ENCODE results near the gene RELN. TPM values are rescaled to one million over a fixed set of nuclear protein-coding genes. Genes with fewer than 3 reads are reported as not detected.

Gene RELN
- total RNA-seq, 1 donor from 2014 or later = 5.7 TPM

DNA sequence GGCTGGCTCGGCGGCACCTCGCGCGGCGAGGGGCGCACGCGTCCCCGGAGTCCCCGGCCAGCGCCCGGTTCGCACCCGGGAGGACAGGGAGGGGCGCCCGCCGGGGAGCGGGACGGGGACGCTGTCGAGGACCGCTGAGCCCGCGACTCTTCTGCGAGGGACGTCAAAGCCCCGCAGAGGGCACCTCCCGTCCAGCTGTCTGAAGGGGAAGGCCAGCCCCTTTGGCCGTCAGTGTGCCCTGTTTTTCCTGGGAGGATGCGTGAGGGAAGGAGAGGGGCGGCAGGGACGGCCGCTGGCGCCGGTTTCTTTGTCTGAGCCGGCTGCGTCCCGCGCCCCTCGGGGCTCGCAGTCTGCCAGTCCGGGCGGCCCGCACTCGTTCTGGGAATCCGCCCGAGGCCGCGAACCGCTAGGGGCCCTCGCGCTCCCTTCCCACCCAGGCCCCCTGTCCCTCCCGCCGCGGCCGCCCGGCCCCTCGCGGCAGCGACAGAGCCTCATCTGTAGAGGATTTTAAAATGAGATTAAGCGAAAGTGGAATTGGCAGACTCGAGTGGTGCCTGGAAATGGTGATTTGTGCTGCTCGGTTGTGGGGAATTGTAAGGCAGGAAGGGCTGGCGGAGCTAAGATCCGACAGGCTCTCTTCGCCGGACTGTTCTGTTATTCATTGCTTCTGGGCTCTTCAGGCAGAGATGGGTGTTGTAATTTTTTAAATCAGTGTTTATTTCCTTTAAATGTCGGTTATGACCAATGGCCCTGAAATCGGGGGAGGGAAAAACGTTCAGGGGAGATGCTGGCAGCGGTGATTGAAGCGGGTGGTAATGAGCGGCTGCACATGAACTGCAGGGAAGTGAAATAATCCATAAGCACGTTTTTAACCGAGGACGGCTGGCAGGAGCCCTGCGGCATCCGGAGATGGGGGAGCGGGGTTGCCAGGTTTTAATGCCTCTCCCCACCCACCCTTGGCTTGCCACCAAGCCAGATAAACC, 618 bp upstream of the RELN start:
- TF ChIP-seq, protein P1, sequence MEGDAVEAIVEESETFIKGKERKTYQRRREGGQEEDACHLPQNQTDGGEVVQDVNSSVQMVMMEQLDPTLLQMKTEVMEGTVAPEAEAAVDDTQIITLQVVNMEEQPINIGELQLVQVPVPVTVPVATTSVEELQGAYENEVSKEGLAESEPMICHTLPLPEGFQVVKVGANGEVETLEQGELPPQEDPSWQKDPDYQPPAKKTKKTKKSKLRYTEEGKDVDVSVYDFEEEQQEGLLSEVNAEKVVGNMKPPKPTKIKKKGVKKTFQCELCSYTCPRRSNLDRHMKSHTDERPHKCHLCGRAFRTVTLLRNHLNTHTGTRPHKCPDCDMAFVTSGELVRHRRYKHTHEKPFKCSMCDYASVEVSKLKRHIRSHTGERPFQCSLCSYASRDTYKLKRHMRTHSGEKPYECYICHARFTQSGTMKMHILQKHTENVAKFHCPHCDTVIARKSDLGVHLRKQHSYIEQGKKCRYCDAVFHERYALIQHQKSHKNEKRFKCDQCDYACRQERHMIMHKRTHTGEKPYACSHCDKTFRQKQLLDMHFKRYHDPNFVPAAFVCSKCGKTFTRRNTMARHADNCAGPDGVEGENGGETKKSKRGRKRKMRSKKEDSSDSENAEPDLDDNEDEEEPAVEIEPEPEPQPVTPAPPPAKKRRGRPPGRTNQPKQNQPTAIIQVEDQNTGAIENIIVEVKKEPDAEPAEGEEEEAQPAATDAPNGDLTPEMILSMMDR (IDR thresholded peaks at IDR 0.05; ENCODE audit: partially characterized antibody, unreplicated experiment) = no peak

DNA sequence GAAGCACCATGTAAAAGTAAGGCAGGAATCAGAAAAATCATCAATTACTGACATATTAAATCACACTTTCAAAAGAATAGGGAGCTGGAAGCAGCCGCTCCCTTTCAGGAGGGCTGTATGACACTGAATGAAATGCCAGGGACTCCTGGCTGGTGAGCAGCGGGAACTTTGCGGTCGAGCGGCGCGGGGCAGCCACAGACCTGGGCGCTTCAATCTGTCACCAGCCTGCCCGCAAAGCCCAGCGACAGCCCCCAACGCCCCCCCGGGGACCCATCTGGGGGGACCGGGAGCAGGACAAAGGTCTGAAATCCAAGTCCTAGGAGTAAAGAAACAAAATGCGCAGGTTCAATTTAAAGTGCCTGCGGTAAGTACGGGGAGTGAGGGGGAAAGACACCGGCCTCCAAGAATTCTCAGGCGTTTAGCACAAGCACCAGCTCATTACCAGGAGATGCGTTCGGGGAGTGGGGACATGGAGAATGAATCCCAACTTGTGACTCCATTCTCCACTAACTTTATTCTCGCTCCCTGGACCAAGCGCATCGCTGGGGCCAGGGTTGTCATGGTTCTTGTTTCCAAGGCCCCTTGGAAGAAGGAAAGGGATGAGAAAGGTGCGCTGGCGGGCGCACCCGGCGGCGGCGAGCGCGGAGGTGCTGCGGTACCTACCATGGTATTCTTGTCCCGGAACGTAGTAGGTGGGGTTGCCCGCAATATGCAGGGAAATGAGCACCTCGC, 824 bp downstream of the RELN start:
- no peak overlapping the region for H3K27ac Mint-ChIP-seq (ENCODE audit: unreplicated experiment)

More for the DNA sequence above, 618 bp upstream of the RELN start:
- Mint-ChIP-seq H3K4me1 (ENCODE audit: low read depth, unreplicated experiment) (peaks cover 4% of the 10 kb centered on the region), H3K36me3 (ENCODE audit: unreplicated experiment) (no peaks in the 10 kb centered on the region), H3K9me3 (ENCODE audit: unreplicated experiment) (peaks cover 6% of the 10 kb centered on the region), H3K27me3 (ENCODE audit: unreplicated experiment) (peaks cover 14% of the 10 kb centered on the region), H3K27ac (ENCODE audit: unreplicated experiment) (peak overlapping the region; percentile 72), H3K4me3 (ENCODE audit: unreplicated experiment) (peak overlapping the region; percentile 94)
- peak; percentile 82 for DNase-seq

DNA sequence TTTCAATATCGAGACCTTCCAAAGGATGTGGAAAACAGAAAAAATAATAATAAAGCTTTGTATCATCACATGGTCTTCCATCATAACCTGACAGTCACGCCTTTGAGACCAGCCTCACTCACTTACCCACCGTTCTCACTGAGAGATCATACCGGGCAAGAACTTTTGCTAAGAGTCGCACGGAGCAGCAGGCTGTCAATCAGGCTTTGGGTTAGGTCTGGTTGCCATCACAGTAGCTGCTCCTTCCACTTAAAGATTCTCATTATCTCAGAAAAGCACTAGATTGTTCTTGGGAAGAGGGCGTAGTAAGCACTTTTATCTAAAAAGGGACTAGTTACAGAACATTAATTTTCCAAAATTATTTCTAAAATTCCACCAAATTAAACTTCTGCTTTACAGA, 2.0 kb downstream of the RELN start:
- TF ChIP-seq, protein P1 (IDR thresholded peaks at IDR 0.05; ENCODE audit: partially characterized antibody, unreplicated experiment) = no peak
- H3K27me3 Mint-ChIP-seq (ENCODE audit: unreplicated experiment) = peaks cover 14% of the 10 kb centered on the region
- no peaks in the 10 kb centered on the region for H3K36me3 Mint-ChIP-seq (ENCODE audit: unreplicated experiment)
- no peak overlapping the region for H3K27ac Mint-ChIP-seq (ENCODE audit: unreplicated experiment)
- H3K4me1 Mint-ChIP-seq (ENCODE audit: low read depth, unreplicated experiment) = peaks cover 4% of the 10 kb centered on the region
- H3K4me3 Mint-ChIP-seq (ENCODE audit: unreplicated experiment) = peak overlapping the region; percentile 6
- H3K9me3 Mint-ChIP-seq (ENCODE audit: unreplicated experiment) = peaks cover 6% of the 10 kb centered on the region
- no peak for DNase-seq

More for the DNA sequence above, 824 bp downstream of the RELN start:
- peaks cover 6% of the 10 kb centered on the region for H3K9me3 Mint-ChIP-seq (ENCODE audit: unreplicated experiment)
- DNase-seq = peak; percentile 33
- H3K4me1 Mint-ChIP-seq (ENCODE audit: low read depth, unreplicated experiment) = peaks cover 4% of the 10 kb centered on the region
- H3K4me3 Mint-ChIP-seq (ENCODE audit: unreplicated experiment) = peak overlapping the region; percentile 88
- H3K36me3 Mint-ChIP-seq (ENCODE audit: unreplicated experiment) = no peaks in the 10 kb centered on the region
- peaks cover 14% of the 10 kb centered on the region for H3K27me3 Mint-ChIP-seq (ENCODE audit: unreplicated experiment)
- TF ChIP-seq, protein P1 (IDR thresholded peaks at IDR 0.05; ENCODE audit: partially characterized antibody, unreplicated experiment) = no peak

DNA sequence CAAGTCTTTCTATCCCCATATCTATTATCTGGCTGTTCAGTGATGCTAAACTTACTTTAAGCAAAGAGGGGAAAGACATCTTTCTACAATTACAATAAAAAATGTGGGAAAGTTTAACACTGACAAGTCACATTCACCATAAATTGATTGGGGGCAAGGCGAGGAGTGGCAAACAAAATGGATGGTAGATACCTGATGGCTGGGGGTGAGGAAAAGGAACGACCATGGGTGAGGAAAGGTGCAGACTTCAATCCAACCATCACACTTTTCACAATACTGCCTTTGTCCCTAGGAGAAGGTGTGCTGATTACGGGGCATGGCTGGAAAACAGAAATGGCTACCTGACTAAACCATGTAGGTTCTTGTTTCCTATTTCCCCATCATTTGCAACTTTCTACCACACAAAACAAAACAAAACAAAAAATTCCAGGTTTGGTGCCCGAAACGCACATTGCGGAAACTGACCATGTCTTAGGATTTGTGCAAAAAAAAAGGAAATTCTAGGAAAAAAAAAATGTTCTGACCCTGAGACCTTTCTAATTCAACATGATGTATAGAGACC, 3.8 kb downstream of the RELN start:
- Mint-ChIP-seq H3K36me3 (ENCODE audit: unreplicated experiment) (no peaks in the 10 kb centered on the region), H3K4me1 (ENCODE audit: low read depth, unreplicated experiment) (peaks cover 4% of the 10 kb centered on the region), H3K27me3 (ENCODE audit: unreplicated experiment) (peaks cover 14% of the 10 kb centered on the region), H3K4me3 (ENCODE audit: unreplicated experiment) (no peak overlapping the region), H3K9me3 (ENCODE audit: unreplicated experiment) (peaks cover 6% of the 10 kb centered on the region), H3K27ac (ENCODE audit: unreplicated experiment) (no peak overlapping the region)
- no peak for DNase-seq
- TF ChIP-seq, protein P1 (IDR thresholded peaks at IDR 0.05; ENCODE audit: partially characterized antibody, unreplicated experiment) = no peak

All from glutamatergic neuron (in vitro differentiated cells).